GM12878 (cell line): ENCODE data around the gene FARSB.
"Not testable (repeated sequence)": the region's sequence is repeated elsewhere in the genome, so short reads cannot be mapped to it uniquely, and the experiment has no call there.

Experiments
- CREB1 ChIP-seq: IDR thresholded peaks from 2 replicates; pipeline ENCODE4 v1.6.1; 2012; ENCODE audit warnings: low read depth, mild to moderate bottlenecking, inconsistent platforms
- EED ChIP-seq: sonication (generic); IDR thresholded peaks from 2 replicates; pipeline ENCODE4 v1.6.1; 2016; ENCODE audit warnings: antibody characterized with exemption, low read depth
- EP300 ChIP-seq, 2 experiments: fragments of 150-350 bp in 1 of 2; IDR thresholded peaks; 2 replicates each; pipeline ENCODE4 v1.6.1; 2011 to 2012; ENCODE audit warnings: low read depth in 2 of 2, low read length in 2 of 2, borderline replicate concordance in 1 of 2, improper control_type of control experiment in 1 of 2, inconsistent platforms in 1 of 2; ENCODE audit not compliant: control insufficient read depth in 1 of 2
- FOXK2 ChIP-seq: fragments of 450-650 bp; IDR thresholded peaks from 2 replicates; pipeline ENCODE4 v1.6.1; 2017; ENCODE audit warnings: mild to moderate bottlenecking, moderate library complexity
- HDAC6 ChIP-seq: fragments of 200-600 bp; sonication (generic); IDR thresholded peaks from one replicate; pipeline ENCODE4 v1.8.0; 2017; ENCODE audit warnings: antibody characterized with exemption; ENCODE audit not compliant: unreplicated experiment
- MTA3 ChIP-seq: IDR thresholded peaks from 2 replicates; pipeline ENCODE4 v1.6.1; 2012; ENCODE audit warnings: low read length, inconsistent platforms, borderline replicate concordance
- NR2C2 ChIP-seq: IDR thresholded peaks from 2 replicates; pipeline ENCODE4 v1.6.1; 2011; ENCODE audit warnings: borderline replicate concordance, low read depth; ENCODE audit not compliant: control insufficient read depth, insufficient read length
- POLR2AphosphoS5 ChIP-seq: IDR thresholded peaks from 2 replicates; pipeline ENCODE4 v1.6.1; 2011; ENCODE audit warnings: mild to moderate bottlenecking, low read length, inconsistent platforms
- RFX5 ChIP-seq: IDR thresholded peaks from 2 replicates; pipeline ENCODE4 v1.6.1; 2011; ENCODE audit warnings: low read depth, low read length, improper control_type of control experiment
- SUZ12 ChIP-seq: fragments of 200-600 bp; sonication (generic); IDR thresholded peaks from one replicate; pipeline ENCODE4 v1.6.1; 2018; ENCODE audit warnings: antibody characterized with exemption, mild to moderate bottlenecking; ENCODE audit not compliant: unreplicated experiment
- TAF1 ChIP-seq: IDR thresholded peaks from 2 replicates; pipeline ENCODE4 v1.6.1; 2011; ENCODE audit warnings: mild to moderate bottlenecking, low read depth, low read length, borderline replicate concordance
- ZNF24 ChIP-seq: fragments of 450-650 bp; IDR thresholded peaks from 2 replicates; pipeline ENCODE4 v1.6.1; 2017; ENCODE audit warnings: antibody characterized with exemption, mild to moderate bottlenecking
- TF ChIP-seq, protein P1 (sequence below), 3 experiments: IDR thresholded peaks in 2 of 3; conservative IDR thresholded peaks in 1 of 3; 2 replicates each; pipeline ENCODE4 v1.5.1; 2011; ENCODE audit warnings: low read depth in 3 of 3, low read length in 3 of 3, mild to moderate bottlenecking in 3 of 3, control low read depth in 2 of 3, moderate library complexity in 2 of 3, inconsistent platforms in 1 of 3, mixed read lengths in 1 of 3; ENCODE audit not compliant: control insufficient read depth in 2 of 3, insufficient read depth in 1 of 3; ENCODE audit errors: extremely low read depth in 1 of 3
- TF ChIP-seq, protein P2 (sequence below): IDR thresholded peaks from 2 replicates; pipeline ENCODE4 v1.6.1; 2012; ENCODE audit warnings: low read length, inconsistent platforms

GRCh38 chr2:222693413-222693812 lies 37.5 kb upstream of the FARSB start:
- not testable (repeated sequence) for TF ChIP-seq MTA3; POLR2AphosphoS5; RFX5; CREB1; HDAC6; FOXK2; EED; TAF1; SUZ12; EP300 (IDR thresholded peaks at IDR 0.05; ENCODE audit: borderline replicate concordance in 1 of 2, control insufficient read depth in 1 of 2, low read depth in 2 of 2, low read length in 2 of 2); NR2C2; ZNF24
- TF ChIP-seq, protein P1, sequence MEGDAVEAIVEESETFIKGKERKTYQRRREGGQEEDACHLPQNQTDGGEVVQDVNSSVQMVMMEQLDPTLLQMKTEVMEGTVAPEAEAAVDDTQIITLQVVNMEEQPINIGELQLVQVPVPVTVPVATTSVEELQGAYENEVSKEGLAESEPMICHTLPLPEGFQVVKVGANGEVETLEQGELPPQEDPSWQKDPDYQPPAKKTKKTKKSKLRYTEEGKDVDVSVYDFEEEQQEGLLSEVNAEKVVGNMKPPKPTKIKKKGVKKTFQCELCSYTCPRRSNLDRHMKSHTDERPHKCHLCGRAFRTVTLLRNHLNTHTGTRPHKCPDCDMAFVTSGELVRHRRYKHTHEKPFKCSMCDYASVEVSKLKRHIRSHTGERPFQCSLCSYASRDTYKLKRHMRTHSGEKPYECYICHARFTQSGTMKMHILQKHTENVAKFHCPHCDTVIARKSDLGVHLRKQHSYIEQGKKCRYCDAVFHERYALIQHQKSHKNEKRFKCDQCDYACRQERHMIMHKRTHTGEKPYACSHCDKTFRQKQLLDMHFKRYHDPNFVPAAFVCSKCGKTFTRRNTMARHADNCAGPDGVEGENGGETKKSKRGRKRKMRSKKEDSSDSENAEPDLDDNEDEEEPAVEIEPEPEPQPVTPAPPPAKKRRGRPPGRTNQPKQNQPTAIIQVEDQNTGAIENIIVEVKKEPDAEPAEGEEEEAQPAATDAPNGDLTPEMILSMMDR (IDR thresholded peaks at IDR 0.05 in 2 of 3, conservative IDR thresholded peaks at IDR 0.05 in 1 of 3; ENCODE audit: control insufficient read depth in 2 of 3, extremely low read depth in 1 of 3, insufficient read depth in 1 of 3, low read depth in 3 of 3, low read length in 3 of 3) = not testable (repeated sequence)
- TF ChIP-seq, protein P2, sequence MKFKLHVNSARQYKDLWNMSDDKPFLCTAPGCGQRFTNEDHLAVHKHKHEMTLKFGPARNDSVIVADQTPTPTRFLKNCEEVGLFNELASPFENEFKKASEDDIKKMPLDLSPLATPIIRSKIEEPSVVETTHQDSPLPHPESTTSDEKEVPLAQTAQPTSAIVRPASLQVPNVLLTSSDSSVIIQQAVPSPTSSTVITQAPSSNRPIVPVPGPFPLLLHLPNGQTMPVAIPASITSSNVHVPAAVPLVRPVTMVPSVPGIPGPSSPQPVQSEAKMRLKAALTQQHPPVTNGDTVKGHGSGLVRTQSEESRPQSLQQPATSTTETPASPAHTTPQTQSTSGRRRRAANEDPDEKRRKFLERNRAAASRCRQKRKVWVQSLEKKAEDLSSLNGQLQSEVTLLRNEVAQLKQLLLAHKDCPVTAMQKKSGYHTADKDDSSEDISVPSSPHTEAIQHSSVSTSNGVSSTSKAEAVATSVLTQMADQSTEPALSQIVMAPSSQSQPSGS = not testable (repeated sequence)
